ENCODE measurements around the gene ALOX5. TPM values are rescaled to one million over a fixed set of nuclear protein-coding genes. Genes with fewer than 3 reads are reported as not detected.
"Not testable (repeated sequence)": the region's sequence is repeated elsewhere in the genome, so short reads cannot be mapped to it uniquely, and the experiment has no call there.

Gene ALOX5
- total RNA-seq, 1 donor from 2014 or later: 7.3 TPM

DNA sequence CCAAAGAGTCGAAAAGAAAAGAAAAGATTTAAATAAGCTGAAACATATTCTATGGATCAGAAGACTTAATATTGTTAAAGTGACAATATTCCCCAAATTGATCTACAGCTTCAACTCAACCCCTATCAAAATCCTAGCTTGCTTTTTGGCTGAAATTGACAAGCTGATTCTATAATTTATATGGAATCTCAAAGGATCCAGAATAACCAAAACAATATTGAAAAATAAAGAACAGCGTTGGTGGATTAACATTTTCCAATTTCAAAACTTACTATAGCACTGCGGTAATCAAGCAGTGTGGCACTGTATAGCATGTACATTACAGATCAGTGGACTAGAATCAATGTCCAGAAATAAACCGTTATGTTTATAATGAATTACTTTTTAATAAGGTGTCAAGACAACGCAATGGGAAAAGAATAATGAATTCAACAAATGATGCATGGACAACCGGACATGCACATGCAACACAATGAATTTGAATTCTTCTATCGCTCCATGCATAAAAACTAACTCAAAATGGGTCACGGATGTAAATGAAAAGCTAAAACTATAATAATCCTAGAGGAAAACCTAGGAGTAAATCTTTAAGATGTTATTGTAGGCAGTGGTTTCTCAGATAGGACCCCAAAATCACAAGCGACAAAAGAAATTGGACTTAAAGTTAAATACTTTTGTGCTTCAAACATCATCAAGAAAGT, 1.6 kb upstream of the ALOX5 start:
- ATAC-seq: no peak
- intact Hi-C loops (cut with DNase I): no loop called here
- no peak for DNase-seq (ENCODE audit: missing footprints)

DNA sequence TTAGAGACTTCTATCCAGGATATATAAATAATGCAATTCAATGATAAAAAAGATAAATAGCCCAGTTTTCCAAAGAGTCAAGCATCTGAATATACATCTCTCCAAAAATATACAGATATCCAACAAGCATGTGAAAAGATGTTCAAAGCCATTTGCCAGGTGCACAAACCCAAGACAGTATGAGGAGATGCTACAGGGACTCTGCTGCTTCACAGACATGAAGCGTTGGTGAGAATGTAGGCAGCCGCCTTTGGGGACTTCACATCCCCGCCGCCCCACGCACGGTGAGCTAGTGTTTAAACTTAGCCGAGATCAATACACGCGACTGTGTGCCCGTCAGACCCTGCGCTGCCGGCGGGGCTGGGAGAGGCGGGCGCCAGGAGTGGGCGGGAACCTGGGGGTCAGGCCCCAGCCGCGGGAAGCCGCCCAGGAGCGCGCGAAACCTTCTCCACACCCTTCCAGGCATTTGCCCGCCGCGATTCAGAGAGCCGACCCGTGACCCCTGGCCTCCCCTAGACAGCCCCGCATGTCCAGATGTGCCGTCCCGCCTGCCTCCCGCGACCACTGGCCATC, 927 bp upstream of the ALOX5 start:
- ATAC-seq (no peak), DNase-seq (ENCODE audit: missing footprints) (no peak)
- intact Hi-C loops (cut with DNase I): no loop called here

DNA sequence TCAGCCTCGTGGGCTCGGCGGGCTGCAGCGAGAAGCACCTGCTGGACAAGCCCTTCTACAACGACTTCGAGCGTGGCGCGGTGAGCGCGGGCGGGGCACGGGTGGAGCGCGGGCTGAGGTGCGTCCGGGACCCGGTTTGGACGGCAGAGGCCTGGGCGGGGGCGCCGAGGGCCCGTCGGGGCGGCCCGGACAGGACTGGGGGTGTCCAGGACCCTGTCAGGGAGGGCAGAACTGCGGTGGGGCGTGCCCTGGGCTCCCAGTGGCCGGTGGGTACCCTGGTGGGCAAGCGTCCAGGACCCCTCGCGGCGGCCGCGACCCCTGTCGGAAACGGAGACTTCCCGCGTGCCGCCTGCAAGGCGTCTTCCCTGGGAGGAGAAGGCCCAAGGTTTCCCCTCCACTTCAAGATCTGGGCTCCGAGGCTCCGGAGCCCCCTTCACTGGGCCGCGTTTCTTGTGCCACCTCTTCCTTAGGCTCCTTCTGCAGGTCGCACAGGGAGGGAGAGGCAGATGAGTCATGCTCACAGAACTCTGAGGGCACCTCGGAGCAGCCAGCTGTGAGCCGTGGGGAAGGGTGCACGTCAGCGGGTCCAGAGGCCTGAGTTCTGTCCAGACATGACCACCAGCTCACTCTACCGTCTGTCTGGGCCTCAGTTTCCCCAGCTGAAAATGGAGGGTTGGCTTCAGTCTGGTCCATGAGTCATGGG, 485 bp downstream of the ALOX5 start:
- ATAC-seq (peak; percentile 6), DNase-seq (ENCODE audit: missing footprints) (no peak)
- intact Hi-C loops (cut with DNase I): no loop called here

DNA sequence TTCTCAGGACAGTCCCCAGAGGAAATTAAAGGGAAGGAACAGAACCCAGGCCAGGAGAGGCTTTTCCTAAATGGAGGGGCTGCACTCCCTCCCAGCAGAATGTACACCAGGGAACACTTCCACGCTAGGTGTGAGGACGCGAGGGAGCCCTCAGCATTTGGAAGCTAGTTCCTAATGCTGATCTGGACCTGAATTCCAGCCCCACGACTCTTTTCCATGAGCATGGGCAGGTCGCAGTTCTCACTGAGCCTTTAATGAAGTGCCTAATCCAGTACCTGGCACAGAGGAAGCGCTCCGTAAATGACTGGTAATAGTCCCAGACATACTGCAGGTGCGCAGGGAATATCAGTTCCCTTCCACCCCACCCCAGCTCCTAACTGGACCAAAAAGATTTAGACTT, 1.1 kb downstream of the ALOX5 start:
- intact Hi-C loops (cut with DNase I): no loop called here
- DNase-seq (ENCODE audit: missing footprints): no peak
- no peak for ATAC-seq

DNA sequence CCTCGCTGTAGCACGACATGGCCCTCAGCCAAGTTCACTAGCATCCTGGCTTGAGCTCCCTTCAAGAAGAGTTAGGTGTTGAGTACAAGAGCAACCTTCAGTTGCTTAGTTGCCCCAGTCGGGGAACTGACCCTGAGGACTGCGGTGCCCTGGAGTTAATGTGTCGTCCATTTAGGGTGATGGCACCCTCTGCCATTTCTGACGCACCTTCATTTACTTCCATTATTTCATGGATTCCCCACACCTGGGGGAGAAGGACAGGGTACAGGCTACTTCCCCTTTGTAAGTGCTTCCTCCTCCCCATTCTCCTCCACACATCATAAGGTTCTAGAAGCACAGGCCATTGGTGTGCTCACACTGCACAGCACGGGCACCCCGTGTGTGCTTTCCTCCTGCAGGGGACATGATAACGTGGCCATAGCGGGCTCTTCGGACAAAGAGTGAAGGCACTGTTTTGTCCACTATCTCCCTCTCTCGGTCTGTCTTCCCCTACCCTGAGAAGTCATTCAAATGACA, 1.8 kb downstream of the ALOX5 start:
- ATAC-seq: peak; percentile 24
- DNase-seq (ENCODE audit: missing footprints): no peak
- intact Hi-C loops (cut with DNase I): no loop called here

DNA sequence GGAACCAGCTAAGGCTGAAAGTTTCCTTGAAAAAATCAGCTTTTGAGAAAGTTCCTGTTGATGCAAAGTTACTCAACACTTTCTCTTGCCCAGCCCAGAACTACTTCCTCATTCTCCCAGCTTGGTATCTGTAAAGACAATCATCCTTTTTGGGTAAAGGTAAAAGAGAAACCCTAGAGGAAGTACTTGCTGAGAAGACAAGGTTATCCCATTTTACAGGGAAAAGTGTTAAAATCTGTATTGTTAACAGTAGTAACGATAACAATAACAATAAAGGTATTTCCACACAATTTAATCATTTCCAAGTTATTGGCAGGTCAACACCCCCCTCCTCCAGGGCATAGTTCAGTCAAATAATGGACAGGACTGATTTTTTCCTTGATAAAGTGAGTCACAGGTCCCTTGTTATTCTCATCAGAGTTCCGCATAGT, 2.4 kb downstream of the ALOX5 start:
- intact Hi-C loops (cut with DNase I): no loop called here
- DNase-seq (ENCODE audit: missing footprints) (no peak), ATAC-seq (no peak)

DNA sequence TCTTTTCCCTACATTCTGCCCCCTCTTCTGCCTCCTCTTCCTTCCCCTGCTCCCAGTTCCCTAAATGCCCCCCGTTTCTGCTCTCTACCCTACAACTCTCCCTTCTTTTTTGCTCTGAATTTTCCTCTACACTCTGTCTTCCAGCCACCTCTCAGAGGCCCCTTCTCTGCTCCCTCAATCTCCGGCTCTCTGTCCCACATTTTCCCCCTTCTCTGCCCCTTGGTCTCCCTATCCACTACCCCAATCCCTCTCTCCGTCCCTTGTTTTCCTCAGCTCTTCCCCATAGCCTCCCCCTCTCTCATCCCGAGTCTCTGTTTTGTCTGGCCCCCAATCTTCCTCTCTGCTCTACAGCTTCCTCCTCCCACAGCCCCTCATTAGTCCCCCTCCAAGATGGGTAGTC, 3.3 kb downstream of the ALOX5 start:
- no peak for DNase-seq (ENCODE audit: missing footprints)
- intact Hi-C loops (cut with DNase I): no loop called here
- ATAC-seq: no peak

DNA sequence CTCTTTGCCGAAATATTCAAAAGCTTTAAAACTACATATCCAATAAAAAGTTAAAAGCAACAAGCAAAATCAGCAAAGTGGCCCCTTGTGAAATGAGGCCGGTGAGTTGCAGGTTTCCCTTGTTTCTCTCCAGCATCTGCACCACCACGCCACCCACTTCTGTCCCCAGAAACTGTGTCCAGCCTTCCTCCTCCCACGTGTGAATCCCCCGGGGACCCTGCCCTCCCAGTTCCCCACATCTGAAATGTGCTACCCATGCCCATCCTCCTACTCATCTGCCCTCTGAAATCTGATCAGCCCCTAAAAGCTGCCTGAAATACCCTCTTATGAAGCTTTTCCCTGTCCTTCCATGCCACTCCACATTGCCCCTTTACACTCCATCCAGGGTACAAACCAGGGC, 3.8 kb downstream of the ALOX5 start:
- ATAC-seq: no peak
- intact Hi-C loops (cut with DNase I): no loop called here

DNA sequence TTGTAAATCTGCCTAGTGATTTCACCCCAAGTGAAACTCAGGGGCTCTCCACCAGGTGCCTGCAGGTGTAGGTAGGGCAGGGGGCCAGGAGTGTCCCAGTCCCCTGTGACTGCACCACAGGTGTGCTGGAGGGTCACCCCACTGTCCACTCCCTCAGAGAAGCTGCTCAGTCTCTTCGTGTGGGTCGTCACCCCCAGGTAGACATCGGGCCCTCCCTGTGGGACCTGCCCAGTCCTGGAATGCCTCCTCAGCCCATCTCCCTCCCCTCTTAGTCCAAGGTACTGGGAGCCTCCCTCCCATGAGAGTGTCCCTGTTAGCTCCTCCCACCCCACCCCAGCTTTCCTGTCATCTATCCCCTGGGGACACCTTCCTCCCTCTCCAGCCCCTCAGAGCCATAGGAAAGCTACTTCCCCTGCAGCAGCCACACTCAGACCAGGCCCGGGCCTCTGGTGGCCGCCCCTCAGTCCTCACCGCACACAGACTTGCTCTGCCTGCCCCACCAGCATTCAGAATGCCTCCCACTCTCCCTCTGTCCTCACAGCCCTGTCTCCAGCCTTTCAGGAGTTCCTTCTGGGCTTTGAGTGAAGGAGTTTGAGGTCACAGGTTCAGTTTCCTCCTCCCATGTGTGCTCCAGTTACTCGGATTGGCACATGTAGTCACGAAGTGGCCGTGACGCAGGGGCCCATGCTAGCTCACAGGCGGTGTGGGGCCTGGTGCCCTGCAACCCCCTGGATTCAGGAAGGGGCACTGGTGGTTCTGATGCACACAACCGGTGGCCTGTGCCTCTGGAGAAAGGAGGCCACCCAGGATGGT, 5.1 kb downstream of the ALOX5 start:
- DNase-seq (ENCODE audit: missing footprints): no peak
- intact Hi-C loops (cut with DNase I): no loop called here
- no peak for ATAC-seq

More for the DNA sequence above, 3.8 kb downstream of the ALOX5 start:
- DNase-seq (ENCODE audit: missing footprints): no peak

DNA sequence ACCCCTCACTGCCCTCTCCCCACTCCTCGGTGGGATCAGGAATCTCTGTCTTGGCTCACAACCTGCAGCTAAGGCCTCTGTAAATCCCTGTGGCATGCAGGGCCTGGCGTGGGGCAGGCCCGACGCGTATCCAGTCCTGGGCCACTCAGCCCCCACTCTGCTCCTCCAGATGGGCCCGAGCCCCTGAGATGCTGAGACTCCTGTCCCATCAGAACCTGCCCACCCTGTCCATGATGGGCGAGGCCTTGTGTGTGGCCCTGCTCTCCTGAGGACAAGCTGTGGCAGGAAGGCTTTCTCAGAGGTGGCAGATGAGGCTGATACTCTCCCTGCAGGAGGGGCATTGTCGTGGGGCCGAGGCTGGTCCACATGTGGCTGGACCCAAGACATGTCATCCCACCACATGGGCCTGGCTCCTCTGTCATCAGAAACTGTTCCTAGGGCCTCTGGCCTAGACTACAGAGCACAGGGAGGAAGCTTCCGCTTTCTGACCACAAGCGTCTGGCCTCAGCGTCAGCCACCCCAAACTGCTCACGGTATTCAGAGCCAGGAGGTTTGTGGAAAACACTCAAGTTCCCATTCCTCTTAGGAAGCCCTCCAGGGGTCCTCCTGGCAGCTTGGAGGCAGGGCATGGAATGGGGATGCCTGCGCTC, 6.0 kb downstream of the ALOX5 start:
- DNase-seq (ENCODE audit: missing footprints): peak; percentile 84
- peak; percentile 61 for ATAC-seq
- intact Hi-C loops (cut with DNase I): no loop called here

DNA sequence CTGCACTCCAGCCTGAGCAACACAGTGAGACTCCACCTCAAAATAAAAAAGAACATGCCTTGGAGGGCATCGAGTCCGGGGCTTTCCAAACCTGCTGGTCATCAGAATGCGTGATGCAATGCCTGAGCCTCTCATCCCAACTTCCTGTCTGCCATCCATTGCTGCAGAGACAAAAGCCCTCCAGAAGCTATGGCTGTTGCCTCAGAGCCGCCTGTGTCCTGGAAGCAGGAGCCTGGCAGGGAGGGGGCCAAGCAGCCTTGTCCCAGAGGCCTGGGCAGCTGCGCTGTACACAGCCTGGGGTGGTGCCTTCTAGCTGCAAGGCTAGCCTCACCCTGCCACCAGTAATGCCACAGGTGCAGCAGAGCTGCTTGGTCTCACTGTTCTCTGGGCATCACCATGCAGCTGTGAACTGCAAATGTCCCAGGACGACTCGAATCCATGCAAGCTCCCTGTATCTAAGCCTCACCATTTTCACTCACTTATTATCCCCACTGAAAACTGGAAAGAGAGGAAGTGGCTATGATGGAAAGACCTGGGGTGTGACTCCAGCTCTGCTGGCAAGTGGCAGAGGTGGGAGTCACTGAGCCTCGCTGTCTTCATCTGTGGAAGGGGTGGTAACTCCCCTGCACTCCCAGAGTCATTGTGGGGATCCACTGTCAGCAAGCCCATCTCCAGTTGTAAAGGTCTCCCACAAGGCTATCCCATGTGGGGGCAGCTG, 7.0 kb downstream of the ALOX5 start:
- ATAC-seq (peak; percentile 15), DNase-seq (ENCODE audit: missing footprints) (no peak)
- intact Hi-C loops (cut with DNase I): no loop called here

DNA sequence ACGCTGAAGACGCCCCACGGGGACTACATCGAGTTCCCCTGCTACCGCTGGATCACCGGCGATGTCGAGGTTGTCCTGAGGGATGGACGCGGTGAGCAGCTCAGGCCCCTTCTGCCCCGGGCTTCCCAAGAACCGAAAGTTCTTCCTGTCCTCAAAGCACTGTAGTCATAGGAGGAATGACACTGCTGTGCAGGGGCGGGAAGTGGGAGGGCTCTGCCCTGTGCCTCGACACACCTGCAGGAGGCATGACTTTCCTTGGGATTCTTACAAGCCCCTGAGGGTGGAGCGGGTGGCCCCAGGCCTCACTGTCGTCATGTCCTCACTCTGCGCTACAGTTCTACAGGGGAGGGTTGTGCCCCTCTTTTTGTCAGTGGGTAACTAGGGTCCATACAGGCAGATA, 8.6 kb downstream of the ALOX5 start:
- intact Hi-C loops (cut with DNase I): no loop called here
- ATAC-seq (no peak), DNase-seq (ENCODE audit: missing footprints) (no peak)

DNA sequence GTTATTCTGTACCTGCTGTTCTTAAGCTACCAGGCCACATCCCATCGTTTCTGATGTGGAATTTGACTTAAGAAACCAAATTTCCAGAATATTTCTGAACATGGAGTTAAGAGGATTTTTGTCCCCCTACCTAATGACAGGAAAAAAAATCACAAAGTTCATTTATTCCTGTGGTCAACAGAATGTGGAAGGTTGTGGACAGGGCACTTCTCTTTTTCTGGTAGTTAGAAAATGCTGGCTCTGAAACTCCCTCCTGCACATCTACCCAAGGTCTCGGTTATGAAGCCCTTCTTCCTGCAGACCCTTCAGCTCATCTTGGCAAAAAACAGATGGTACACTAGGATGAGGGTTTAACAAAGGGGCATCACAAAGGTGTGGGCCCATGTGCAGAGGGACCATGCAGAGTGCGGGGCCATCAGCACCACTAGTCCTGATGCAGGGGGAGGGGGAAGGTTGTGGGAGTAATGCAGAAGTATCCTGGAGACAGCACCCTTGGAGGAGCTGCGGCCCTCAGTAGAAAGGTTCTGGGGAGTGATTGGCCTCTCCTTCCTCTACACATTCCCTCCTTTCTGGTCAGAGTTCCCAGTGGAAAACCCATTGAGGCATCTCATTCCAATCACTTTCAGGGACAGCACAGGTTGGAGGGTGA, 9.8 kb downstream of the ALOX5 start:
- no peak for ATAC-seq
- intact Hi-C loops (cut with DNase I): no loop called here
- no peak for DNase-seq (ENCODE audit: missing footprints)

DNA sequence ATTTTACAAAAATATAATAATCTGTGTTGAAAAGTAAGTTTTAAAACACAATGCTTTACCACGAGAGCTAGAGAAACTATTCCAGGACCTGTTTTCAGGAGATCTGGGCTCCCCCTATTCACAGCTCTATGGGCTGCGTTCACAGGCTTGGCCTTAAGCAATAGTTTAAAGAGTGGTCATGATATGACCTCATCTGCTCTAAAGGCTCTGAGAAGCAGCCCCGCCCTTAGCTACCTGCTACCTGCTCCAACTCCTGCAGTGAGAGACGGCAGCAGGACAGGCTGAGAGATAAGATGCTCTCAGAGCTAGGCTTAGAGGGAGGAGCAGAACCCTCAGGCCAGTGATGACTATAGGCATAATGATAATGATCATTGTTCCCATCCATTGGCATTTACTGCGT, 12.6 kb downstream of the ALOX5 start:
- DNase-seq (ENCODE audit: missing footprints) (no peak), ATAC-seq (no peak)
- intact Hi-C loops (cut with DNase I): no loop called here

DNA sequence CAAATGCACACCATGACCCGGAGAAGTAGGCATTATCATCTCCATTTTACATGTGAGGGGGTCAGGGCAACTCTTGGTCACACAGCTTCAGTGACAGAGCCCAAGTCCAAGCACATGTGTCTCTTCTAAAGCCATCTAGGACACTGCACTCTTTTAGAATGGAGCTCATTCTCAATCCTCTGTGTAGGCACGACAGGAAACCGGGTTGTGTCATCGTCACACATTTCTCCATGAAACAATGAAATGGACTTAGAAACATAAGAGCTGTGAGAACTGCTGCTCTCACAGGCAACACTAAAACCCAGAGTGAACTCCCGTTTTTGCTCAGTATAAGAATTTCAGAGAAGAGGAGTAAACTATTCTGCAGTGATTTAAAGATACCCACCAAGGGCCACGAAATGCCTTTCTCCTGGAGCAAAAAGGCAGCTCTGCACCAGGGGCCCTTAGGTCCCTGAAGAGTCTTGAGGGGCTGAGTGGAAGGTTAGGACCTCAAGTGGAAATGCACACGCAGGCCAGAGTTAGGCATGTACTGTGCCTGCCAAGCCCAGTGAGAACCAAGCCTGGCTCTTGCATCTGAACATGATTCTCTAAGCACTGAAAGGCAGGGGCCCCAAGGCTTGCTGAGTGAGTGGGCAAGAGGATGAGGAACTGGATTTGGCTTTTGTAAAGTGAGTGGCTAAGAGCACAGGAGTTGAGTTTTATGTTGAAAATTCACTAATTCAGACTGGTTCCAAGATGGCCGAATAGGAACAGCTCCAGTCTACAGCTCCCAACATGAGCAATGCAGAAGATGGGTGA, 13.3 kb downstream of the ALOX5 start:
- intact Hi-C loops (cut with DNase I): no loop called here
- ATAC-seq: no peak
- no peak for DNase-seq (ENCODE audit: missing footprints)

DNA sequence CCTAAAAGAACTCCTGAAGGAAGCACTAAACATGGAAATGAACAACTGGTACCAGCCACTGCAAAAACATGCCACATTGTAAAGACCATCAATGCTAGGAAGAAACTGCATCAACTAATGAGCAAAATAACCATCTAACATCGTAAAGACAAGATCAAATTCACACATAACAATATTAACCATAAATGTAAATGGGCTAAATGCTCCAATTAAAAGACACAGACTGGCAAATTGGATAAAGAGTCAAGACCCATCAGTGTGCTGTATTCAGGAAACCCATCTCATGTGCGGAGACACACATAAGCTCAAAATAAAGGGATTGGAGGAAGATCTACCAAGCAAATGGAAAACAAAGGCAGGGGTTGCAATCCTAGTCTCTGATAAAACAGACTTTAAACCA, 15.7 kb downstream of the ALOX5 start:
- ATAC-seq; DNase-seq (ENCODE audit: missing footprints); intact Hi-C loops (cut with DNase I): not testable (repeated sequence)

DNA sequence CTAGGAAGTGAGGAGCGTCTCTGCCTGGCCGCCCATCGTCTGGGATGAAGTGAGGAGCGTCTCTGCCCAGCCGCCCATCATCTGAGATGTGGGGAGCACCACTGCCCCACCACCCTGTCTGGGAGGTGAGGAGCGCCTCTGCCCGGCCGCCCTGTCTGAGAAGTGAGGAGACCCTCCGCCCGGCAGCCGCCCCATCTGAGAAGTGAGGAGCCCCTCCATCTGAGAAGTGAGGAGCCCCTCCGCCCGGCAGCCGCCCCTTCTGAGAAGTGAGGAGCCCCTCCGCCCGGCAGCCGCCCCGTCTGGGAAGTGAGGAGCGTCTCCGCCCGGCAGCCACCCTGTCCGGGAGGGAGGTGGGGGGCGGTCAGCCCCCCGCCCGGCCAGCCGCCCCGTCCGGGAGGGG, 17.6 kb downstream of the ALOX5 start:
- intact Hi-C loops (cut with DNase I); ATAC-seq: not testable (repeated sequence)

More for the DNA sequence above, 17.6 kb downstream of the ALOX5 start:
- not testable (repeated sequence) for DNase-seq (ENCODE audit: missing footprints)

All from Right ventricle myocardium inferior (tissue), 1 donor.